Measurements from ENCODE around the gene MRPS7. TPM values are rescaled to one million over a fixed set of nuclear protein-coding genes. Genes with fewer than 3 reads are reported as not detected.

The MRPS7 gene
- total and polyA plus RNA-seq, 9 of the 15 experiments (the other 6 are each of a cell fraction or from before 2014, with no cell fraction given), result 107 to 244 (median 132) TPM

GRCh38 chr17:75273977-75274708 lies 12.5 kb downstream of the MRPS7 start (continued):
- TF ChIP-seq ETV1 (tag; conservative IDR thresholded peaks at IDR 0.05; ENCODE audit: low read depth) (no peak), TSHZ1 (CRISPR knock-in tag; IDR thresholded peaks at IDR 0.05) (no peak), SIRT6 (IDR thresholded peaks at IDR 0.05; ENCODE audit: low read depth, low read length) (no peak), PTRF (tag; IDR thresholded peaks at IDR 0.05) (no peak), CBX1 (IDR thresholded peaks at IDR 0.05; ENCODE audit: low read depth) (no peak), HNRNPK (IDR thresholded peaks at IDR 0.05; ENCODE audit: low read depth, low read length, poor library complexity, severe bottlenecking) (no peak), FOXK1 (CRISPR knock-in tag; IDR thresholded peaks at IDR 0.05; ENCODE audit: borderline replicate concordance) (no peak), POLR2H (tag; IDR thresholded peaks at IDR 0.05; ENCODE audit: low read depth) (no peak), TAF15 (IDR thresholded peaks at IDR 0.05; ENCODE audit: low read depth, low read length) (no peak), ZNF274 (IDR thresholded peaks at IDR 0.05; ENCODE audit: borderline replicate concordance, low read depth, low read length) (no peak), ZNF695 (CRISPR knock-in tag; IDR thresholded peaks at IDR 0.05) (no peak), ZNF3 (CRISPR knock-in tag; IDR thresholded peaks at IDR 0.05) (no peak), NR2F6 (CRISPR knock-in tag; IDR thresholded peaks at IDR 0.05) (no peak), RCOR1 (IDR thresholded peaks at IDR 0.05; ENCODE audit: borderline replicate concordance in 1 of 2, low read depth in 2 of 2, low read length in 2 of 2) (0 out of 4 replicates have a peak, but pooled peaks of 1 of the 2 experiments have one; percentile 52), REST (IDR thresholded peaks at IDR 0.05; ENCODE audit: borderline replicate concordance) (peak; percentile 66), REST (CRISPR knock-in tag; IDR thresholded peaks at IDR 0.05; ENCODE audit: low read depth) (no peak), CBX2 (IDR thresholded peaks at IDR 0.05; ENCODE audit: insufficient read depth, low read length, poor library complexity, severe bottlenecking) (no peak)

Data from K562 (cell line).